ENCODE results near the gene CNOT9.

CNOT9 gene

GRCh38 chr2:218607436-218608115, 38.9 kb downstream of the CNOT9 start, which contains the start of gene PLCD4:
PLCD4 (plus strand) TSS chr2:218607899; CDS start chr2:218615740, 7,841 bp downstream.
- peak; percentile 66 for DNase-seq (ENCODE audit: low read depth)
- peak; percentile 32 for TF ChIP-seq CTCF (conservative IDR thresholded peaks at IDR 0.05; ENCODE audit: low read depth, low read length)
- H3K4me3 ChIP-seq (ENCODE audit: low read depth, low read length), result peak within 1 kb of the TSS; percentile 36

GRCh38 chr2:218615868-218616315, 47.3 kb downstream of the CNOT9 start:
- TF ChIP-seq CTCF (conservative IDR thresholded peaks at IDR 0.05; ENCODE audit: low read depth, low read length), result no peak
- no peak for DNase-seq (ENCODE audit: low read depth)
- no peak overlapping the region for H3K4me3 ChIP-seq (ENCODE audit: low read depth, low read length)

GRCh38 chr2:218618102-218618860, 49.6 kb downstream of the CNOT9 start:
- no peak for TF ChIP-seq CTCF (conservative IDR thresholded peaks at IDR 0.05; ENCODE audit: low read depth, low read length)
- DNase-seq (ENCODE audit: low read depth), result no peak
- H3K4me3 ChIP-seq (ENCODE audit: low read depth, low read length), result no peak overlapping the region

GRCh38 chr2:218621007-218621406, 52.4 kb downstream of the CNOT9 start:
- no peak for DNase-seq (ENCODE audit: low read depth)
- H3K4me3 ChIP-seq (ENCODE audit: low read depth, low read length), result no peak overlapping the region
- TF ChIP-seq CTCF (conservative IDR thresholded peaks at IDR 0.05; ENCODE audit: low read depth, low read length), result no peak

GRCh38 chr2:218622606-218623365, 54.1 kb downstream of the CNOT9 start:
- no peak overlapping the region for H3K4me3 ChIP-seq (ENCODE audit: low read depth, low read length)
- DNase-seq (ENCODE audit: low read depth), result peak; percentile 45
- no peak for TF ChIP-seq CTCF (conservative IDR thresholded peaks at IDR 0.05; ENCODE audit: low read depth, low read length)

GRCh38 chr2:218623366-218623705, 54.7 kb downstream of the CNOT9 start:
- TF ChIP-seq CTCF (conservative IDR thresholded peaks at IDR 0.05; ENCODE audit: low read depth, low read length), result no peak
- no peak overlapping the region for H3K4me3 ChIP-seq (ENCODE audit: low read depth, low read length)
- no peak for DNase-seq (ENCODE audit: low read depth)

Measured in choroid plexus epithelial cell (primary cell).